GM23248 (cell line): ENCODE data around the gene FBXL22. TPM values are rescaled to one million over a fixed set of nuclear protein-coding genes. Genes with fewer than 3 reads are reported as not detected.

ENCODE experiments used
- DNase-seq: peaks from one replicate; pipeline ENCODE4 v3.0.0-alpha.2; 2015
- H2AFZ ChIP-seq: fragments of 200-600 bp; sonication (generic); 2 replicates; pipeline ENCODE4 v1.6.1; 2016; ENCODE audit warnings: antibody characterized with exemption
- H3F3A ChIP-seq: fragments of 200-600 bp; sonication (generic); 2 replicates; pipeline ENCODE4 v1.6.1; 2016; ENCODE audit warnings: mild to moderate bottlenecking, antibody characterized with exemption, mixed run types; ENCODE audit not compliant: insufficient read depth
- H3K27ac ChIP-seq: fragments of 200-600 bp; sonication (generic); 2 replicates; pipeline ENCODE4 v1.5.1; 2016; ENCODE audit warnings: mild to moderate bottlenecking
- H3K27me3 ChIP-seq: fragments of 200-600 bp; sonication (generic); replicated peaks from 2 replicates; pipeline ENCODE4 v1.6.1; 2016; ENCODE audit warnings: mild to moderate bottlenecking; ENCODE audit not compliant: insufficient read depth
- H3K36me3 ChIP-seq: fragments of 200-600 bp; sonication (generic); 2 replicates; pipeline ENCODE4 v1.6.1; 2016; ENCODE audit warnings: low read depth, mild to moderate bottlenecking
- H3K4me1 ChIP-seq: fragments of 200-600 bp; sonication (generic); 2 replicates; pipeline ENCODE4 v1.6.1; 2016; ENCODE audit warnings: mild to moderate bottlenecking; ENCODE audit not compliant: insufficient read depth
- H3K4me2 ChIP-seq: fragments of 200-600 bp; sonication (generic); one replicate; pipeline ENCODE4 v1.6.1; 2016; ENCODE audit warnings: mild to moderate bottlenecking; ENCODE audit not compliant: unreplicated experiment
- H3K4me3 ChIP-seq: fragments of 200-600 bp; sonication (generic); 2 replicates; pipeline ENCODE4 v1.5.1; 2016; ENCODE audit warnings: mild to moderate bottlenecking
- H3K79me2 ChIP-seq: fragments of 200-600 bp; sonication (generic); 2 replicates; pipeline ENCODE4 v1.6.1; 2016; ENCODE audit warnings: mild to moderate bottlenecking; ENCODE audit not compliant: insufficient read depth
- H3K9ac ChIP-seq: fragments of 200-600 bp; sonication (generic); 2 replicates; pipeline ENCODE4 v1.6.1; 2016; ENCODE audit warnings: mild to moderate bottlenecking
- H3K9me2 ChIP-seq: fragments of 200-600 bp; sonication (generic); 2 replicates; pipeline ENCODE4 v1.6.1; 2016; ENCODE audit warnings: mixed run types, mild to moderate bottlenecking, moderate library complexity; ENCODE audit not compliant: insufficient read depth
- H3K9me3 ChIP-seq: fragments of 200-600 bp; sonication (generic); one replicate; pipeline ENCODE4 v1.6.1; 2017; ENCODE audit warnings: low read depth
- H4K20me1 ChIP-seq: fragments of 200-600 bp; sonication (generic); 2 replicates; pipeline ENCODE4 v1.6.0; 2016; ENCODE audit not compliant: insufficient read depth
- EZH2 ChIP-seq: fragments of 200-600 bp; sonication (generic); IDR thresholded peaks from 2 replicates; pipeline ENCODE4 v1.6.1; 2018; ENCODE audit warnings: antibody characterized with exemption, mild to moderate bottlenecking; ENCODE audit not compliant: insufficient read depth, poor library complexity, severe bottlenecking
- EZH2phosphoT487 ChIP-seq: fragments of 200-600 bp; sonication (generic); IDR thresholded peaks from 2 replicates; pipeline ENCODE4 v1.6.1; 2018; ENCODE audit warnings: antibody characterized with exemption, moderate library complexity, mild to moderate bottlenecking, low read depth; ENCODE audit not compliant: insufficient read depth
- WGBS, 2 experiments: methylation state at CpG; one replicate each; pipeline ENCODE4 v1.1.6; 2015 to 2017; ENCODE audit warnings: low lambda C conversion rate in 2 of 2, low coverage in 1 of 2; ENCODE audit errors: missing lambda C conversion rate in 2 of 2; 5-methylcytosine and 5-hydroxymethylcytosine counted together
- in situ Hi-C: fragments of 300-500 bp; cut with MboI; formaldehyde crosslinking; loops from 2 replicates; pipeline ENCODE4 v1.15.0; 2020
- polyA plus RNA-seq: library from polyadenylated mRNA; unstranded; fragments of >200 nt; fragmentation: Nextera tagmentation; extraction: Ambion mirVana; gene quantifications from 2 replicates; pipeline ENCODE4 v1.2.1, GENCODE V29; 2016
- total RNA-seq: library from RNA; depleted of rRNA; stranded (reverse); fragments of >200 nt; shearing (Covaris generic); gene quantifications from 2 replicates; pipeline ENCODE4 v1.2.3, GENCODE V29; 2014

Gene FBXL22
- total and polyA plus RNA-seq, 2 experiments from 2014 or later = 0.32 to 1.4 TPM

GRCh38 chr15:63598473-63599400 is 1.6 kb downstream of the FBXL22 start:
- 66 to 73% methylated on average over 12 of the region's 12 CpGs for WGBS, 2 experiments
- no peaks in the 10 kb centered on the region for H3K9me2 ChIP-seq
- in situ Hi-C loops = no loop called here
- no peaks in the 10 kb centered on the region for H4K20me1 ChIP-seq
- H3K9ac ChIP-seq = no peak overlapping the region
- H3K27me3 ChIP-seq = no peaks in the 10 kb centered on the region
- TF ChIP-seq EZH2 (no peak), EZH2phosphoT487 (no peak)
- H3K9me3 ChIP-seq = no peaks in the 10 kb centered on the region
- H2AFZ ChIP-seq = no peak overlapping the region
- DNase-seq = peak; percentile 22
- no peak overlapping the region for H3K27ac ChIP-seq
- no peaks in the 10 kb centered on the region for H3K79me2 ChIP-seq
- no peaks in the 10 kb centered on the region for H3K36me3 ChIP-seq
- no peak overlapping the region for H3K4me2 ChIP-seq
- H3F3A ChIP-seq = peaks cover 5% of the 10 kb centered on the region; the same call in 1 of the 2 replicates
- no peak overlapping the region for H3K4me3 ChIP-seq
- H3K4me1 ChIP-seq = peaks cover 23% of the 10 kb centered on the region

DNA sequence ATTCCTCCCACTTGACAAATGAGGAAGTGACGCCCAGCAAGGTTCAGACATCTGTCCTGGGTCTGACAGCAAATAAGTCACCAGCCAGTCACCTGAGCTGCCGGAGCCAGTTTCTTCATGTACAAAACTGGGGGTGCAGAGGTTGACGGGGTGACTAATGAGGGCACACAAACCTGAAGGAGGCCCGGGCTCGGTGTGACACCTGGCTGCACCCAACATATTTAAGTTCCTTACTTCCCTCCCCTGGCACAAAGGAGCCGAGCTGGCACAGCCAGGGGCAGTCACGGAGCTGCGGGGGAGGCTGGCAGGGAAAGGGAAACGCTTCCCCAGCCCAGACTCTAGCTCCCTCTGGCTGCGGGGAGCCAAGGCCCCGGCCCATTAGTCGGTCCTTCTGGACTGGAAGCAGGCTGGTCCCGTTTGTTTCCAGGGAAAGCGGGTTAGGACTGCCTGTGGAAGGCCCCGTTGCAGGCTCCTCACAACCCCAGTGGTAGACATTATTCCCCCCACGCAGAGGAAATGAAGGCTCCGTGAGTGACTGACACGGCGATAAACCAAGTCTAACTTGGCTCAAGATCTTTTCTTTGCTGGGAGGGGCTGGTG is 2.3 kb downstream of the FBXL22 start:
- Histone ChIP-seq H3K4me1 (peaks cover 23% of the 10 kb centered on the region), H3K27me3 (no peaks in the 10 kb centered on the region), H3K4me2 (peak overlapping the region; percentile 92), H3F3A (peaks cover 5% of the 10 kb centered on the region; the same call in 1 of the 2 replicates), H4K20me1 (no peaks in the 10 kb centered on the region), H3K36me3 (no peaks in the 10 kb centered on the region), H3K9me2 (no peaks in the 10 kb centered on the region), H3K9ac (peak overlapping the region; percentile 88), H3K79me2 (no peaks in the 10 kb centered on the region), H2AFZ (peak overlapping the region; percentile 91), H3K27ac (peak overlapping the region; percentile 78), H3K4me3 (peak overlapping the region; percentile 91), H3K9me3 (no peaks in the 10 kb centered on the region)
- no peak for TF ChIP-seq EZH2phosphoT487
- TF ChIP-seq EZH2 = no peak
- DNase-seq = peak; percentile 85
- 34 to 35% methylated on average over 19 of the region's 19 CpGs for WGBS, 2 experiments
- in situ Hi-C loops = no loop called here

GRCh38 chr15:63600001-63600615 is 2.9 kb downstream of the FBXL22 start:
- WGBS, 2 experiments = 1% methylated on average over 25 to 26 of the region's 26 CpGs
- Histone ChIP-seq H3K79me2 (no peaks in the 10 kb centered on the region), H3K9me2 (no peaks in the 10 kb centered on the region), H3K27ac (peak overlapping the region; percentile 78), H3K9ac (peak overlapping the region; percentile 88), H2AFZ (peak overlapping the region; percentile 91), H3K36me3 (no peaks in the 10 kb centered on the region), H3K4me3 (peak overlapping the region; percentile 91), H3K4me2 (peak overlapping the region; percentile 92), H4K20me1 (no peaks in the 10 kb centered on the region), H3F3A (peaks cover 5% of the 10 kb centered on the region; the same call in 1 of the 2 replicates), H3K9me3 (no peaks in the 10 kb centered on the region), H3K27me3 (no peaks in the 10 kb centered on the region), H3K4me1 (peaks cover 23% of the 10 kb centered on the region)
- TF ChIP-seq EZH2 (no peak), EZH2phosphoT487 (no peak)
- in situ Hi-C loops = no loop called here
- peak; percentile 57 for DNase-seq

- Histone ChIP-seq H3K9me3 (no peaks in the 10 kb centered on the region), H2AFZ (peak overlapping the region; percentile 91), H3K79me2 (no peaks in the 10 kb centered on the region), H3K4me3 (peak overlapping the region; percentile 91), H3K27me3 (no peaks in the 10 kb centered on the region), H4K20me1 (no peaks in the 10 kb centered on the region), H3K27ac (peak overlapping the region; percentile 78), H3K9ac (peak overlapping the region; percentile 88), H3K36me3 (no peaks in the 10 kb centered on the region), H3K4me1 (peaks cover 23% of the 10 kb centered on the region), H3F3A (peaks cover 5% of the 10 kb centered on the region; the same call in 1 of the 2 replicates), H3K9me2 (no peaks in the 10 kb centered on the region), H3K4me2 (peak overlapping the region; percentile 92)
- TF ChIP-seq EZH2phosphoT487 (no peak), EZH2 (no peak)
- peak; percentile 99 for DNase-seq
- 1 to 2% methylated on average over 32 to 48 of the region's 60 CpGs for WGBS, 2 experiments
- in situ Hi-C loops = no loop called here
These were observed 3.4 kb downstream of the FBXL22 start for GRCh38 chr15:63600616-63601025.
